Activated CD4-positive, alpha-beta T cell treated with anti-CD3 and anti-CD28 coated beads for 24 hours (primary cell): Measurements from ENCODE around the gene IVNS1ABP.
"Not testable (repeated sequence)": the region's sequence is repeated elsewhere in the genome, so short reads cannot be mapped to it uniquely, and the experiment has no call there.

Experiments
- DNase-seq, 2 donors: peaks; one replicate each; pipeline ENCODE4 v3.0.0-alpha.2; 2020; ENCODE audit warnings: low read depth in 2 of 2

IVNS1ABP gene

GRCh38 chr1:185317034-185317885 is at the start of gene IVNS1ABP:
IVNS1ABP (minus strand) TSS chr1:185317243; CDS start chr1:185309493, 7,750 bp downstream.
- DNase-seq: peak; percentile 88 to 90

- DNase-seq: no peak
These were observed 48.9 kb upstream of the IVNS1ABP start for GRCh38 chr1:185365951-185366350.

GRCh38 chr1:185364528-185364927 is 47.5 kb upstream of the IVNS1ABP start:
- DNase-seq: not testable (repeated sequence)

- no peak for DNase-seq
These were observed 46.2 kb upstream of the IVNS1ABP start for GRCh38 chr1:185363205-185363604.

GRCh38 chr1:185360714-185361113 is 43.7 kb upstream of the IVNS1ABP start:
- no peak for DNase-seq

GRCh38 chr1:185358957-185359356 is 41.9 kb upstream of the IVNS1ABP start:
- DNase-seq: no peak

- DNase-seq: no peak
These were observed 38.9 kb upstream of the IVNS1ABP start for GRCh38 chr1:185355947-185356346.

- DNase-seq: no peak
These were observed 36.1 kb upstream of the IVNS1ABP start for GRCh38 chr1:185353124-185353523.

- DNase-seq: no peak
These were observed 34.9 kb upstream of the IVNS1ABP start for GRCh38 chr1:185351734-185352466.

GRCh38 chr1:185350027-185350442 is 33.0 kb upstream of the IVNS1ABP start:
- DNase-seq: no peak

GRCh38 chr1:185349556-185349955 is 32.5 kb upstream of the IVNS1ABP start:
- DNase-seq: no peak

GRCh38 chr1:185348985-185349384 is 31.9 kb upstream of the IVNS1ABP start:
- DNase-seq: no peak

GRCh38 chr1:185348296-185348695 is 31.3 kb upstream of the IVNS1ABP start:
- no peak for DNase-seq

- no peak for DNase-seq
These were observed 29.1 kb upstream of the IVNS1ABP start for GRCh38 chr1:185345913-185346720.

GRCh38 chr1:185343306-185343705 is 26.3 kb upstream of the IVNS1ABP start:
- DNase-seq: no peak

GRCh38 chr1:185342672-185343259 is 25.7 kb upstream of the IVNS1ABP start:
- DNase-seq: no peak

GRCh38 chr1:185342017-185342416 is 25.0 kb upstream of the IVNS1ABP start:
- DNase-seq: no peak

- DNase-seq: no peak
These were observed 24.2 kb upstream of the IVNS1ABP start for GRCh38 chr1:185341196-185341781.

- DNase-seq: no peak
These were observed 21.9 kb upstream of the IVNS1ABP start for GRCh38 chr1:185338719-185339622.

GRCh38 chr1:185337246-185337645 is 20.2 kb upstream of the IVNS1ABP start:
- no peak for DNase-seq
